Stimulated activated CD4-positive, alpha-beta T cell treated with anti-CD3 and anti-CD28 coated beads, TNF-alpha, amount 100 ng/mL, for 24 hours (primary cell): ENCODE data around the gene SLIT1.
"Not testable (repeated sequence)": the region's sequence is repeated elsewhere in the genome, so short reads cannot be mapped to it uniquely, and the experiment has no call there.

ENCODE experiments used
- DNase-seq, 3 experiments: peaks; one replicate each; pipeline ENCODE4 v3.0.0-alpha.2; 2020; ENCODE audit warnings: low read depth in 3 of 3

Gene SLIT1

GRCh38 chr10:97046456-97047082, 139.2 kb downstream of the SLIT1 start:
- no peak for DNase-seq

- no peak for DNase-seq
Measured at GRCh38 chr10:97043563-97043855, 142.2 kb downstream of the SLIT1 start.

- DNase-seq = no peak
Measured at GRCh38 chr10:97042716-97043562, 142.8 kb downstream of the SLIT1 start.

GRCh38 chr10:97042081-97042480, 143.7 kb downstream of the SLIT1 start:
- no peak for DNase-seq

GRCh38 chr10:97040706-97041105, 145.1 kb downstream of the SLIT1 start:
- no peak for DNase-seq

- no peak for DNase-seq
Measured at GRCh38 chr10:97040248-97040584, 145.5 kb downstream of the SLIT1 start.

- no peak for DNase-seq
Measured at GRCh38 chr10:97039538-97040247, 146.1 kb downstream of the SLIT1 start.

GRCh38 chr10:97038688-97039087, 147.1 kb downstream of the SLIT1 start:
- no peak for DNase-seq

- peak; percentile 52 to 73 (median 56) for DNase-seq
Measured at GRCh38 chr10:97037365-97038361, 148.1 kb downstream of the SLIT1 start.

- no peak for DNase-seq
Measured at GRCh38 chr10:97034958-97035769, 150.6 kb downstream of the SLIT1 start.

GRCh38 chr10:97034301-97034700, 151.5 kb downstream of the SLIT1 start:
- DNase-seq = no peak

- DNase-seq = not testable (repeated sequence)
Measured at GRCh38 chr10:97033841-97034240, 151.9 kb downstream of the SLIT1 start.

GRCh38 chr10:97032624-97033023, 153.1 kb downstream of the SLIT1 start:
- DNase-seq = no peak

- DNase-seq = no peak
Measured at GRCh38 chr10:97031459-97031858, 154.3 kb downstream of the SLIT1 start.

- no peak for DNase-seq
Measured at GRCh38 chr10:97030894-97031293, 154.9 kb downstream of the SLIT1 start.

GRCh38 chr10:97029271-97029670, 156.5 kb downstream of the SLIT1 start:
- no peak for DNase-seq

- DNase-seq = no peak
Measured at GRCh38 chr10:97028832-97029178, 157.0 kb downstream of the SLIT1 start.

- DNase-seq = no peak
Measured at GRCh38 chr10:97028126-97028831, 157.5 kb downstream of the SLIT1 start.

- DNase-seq = peak; percentile 23 to 45 (median 44)
Measured at GRCh38 chr10:97025613-97026242, 160.0 kb downstream of the SLIT1 start.
